ENCODE results near the gene LINGO3. TPM values are rescaled to one million over a fixed set of nuclear protein-coding genes. Genes with fewer than 3 reads are reported as not detected.

LINGO3 gene
- polyA plus RNA-seq, 1 donor (not counting 4 experiments of a cell fraction or from before 2014, with no cell fraction given), result not detected

- Histone ChIP-seq H3K27ac (ENCODE audit: control insufficient read depth, insufficient read depth, low read length) (peak overlapping the region; percentile 86), H3K9ac (ENCODE audit: control insufficient read depth, extremely low read depth, insufficient read depth, low read length) (no peak overlapping the region), H3K4me1 (ENCODE audit: control insufficient read depth, extremely low read depth, insufficient read depth, low read length) (peaks cover 12% of the 10 kb centered on the region), H3K27me3 (ENCODE audit: control insufficient read depth, extremely low read depth, insufficient read depth, low read length) (no peaks in the 10 kb centered on the region), H3K36me3 (ENCODE audit: control insufficient read depth in 2 of 2, extremely low read depth in 1 of 2, insufficient read depth in 2 of 2, low read length in 2 of 2) (peaks cover 9 to 16% of the 10 kb centered on the region in 2 experiments), H3K79me2 (ENCODE audit: control insufficient read depth, insufficient read depth, low read length) (peaks cover 61% of the 10 kb centered on the region), H2AFZ (ENCODE audit: control insufficient read depth, low read length) (no peak overlapping the region), H3K9me3 (ENCODE audit: control insufficient read depth, low read depth, low read length) (no peaks in the 10 kb centered on the region), H3K4me3 (ENCODE audit: control insufficient read depth in 2 of 3, extremely low read depth in 1 of 3, insufficient read depth in 2 of 3, low read depth in 1 of 3, low read length in 3 of 3) (no peak overlapping the region), H4K20me1 (ENCODE audit: control insufficient read depth, extremely low read depth, insufficient read depth, low read length) (peaks cover 3% of the 10 kb centered on the region), H3K9me1 (ENCODE audit: control insufficient read depth, extremely low read depth, insufficient read depth, low read length) (no peaks in the 10 kb centered on the region), H3K4me2 (ENCODE audit: control insufficient read depth, extremely low read depth, insufficient read depth, low read depth, low read length) (peak overlapping the region; percentile 95)
- no peak for DNase-seq (ENCODE audit: low read depth, low spot score)
- dilution Hi-C loops (cut with MboI; ENCODE audit: extremely low pct_ligation_motif_present, low sequenced_read_pairs), result no loop called here
- no peak for FAIRE-seq
- TF ChIP-seq CTCF (optimal IDR thresholded peaks at IDR 0.05 in 1 of 3, IDR thresholded peaks at IDR 0.05 in 1 of 3, conservative IDR thresholded peaks at IDR 0.05 in 1 of 3; ENCODE audit: extremely low read depth in 1 of 3, insufficient read depth in 2 of 3, low read length in 3 of 3), result no peak
- no peak for TF ChIP-seq EZH2 (IDR thresholded peaks at IDR 0.05; ENCODE audit: low read length)
Measured at GRCh38 chr19:2326699-2327360, 18.9 kb upstream of the LINGO3 start.

GRCh38 chr19:2325281-2326046 lies 17.5 kb upstream of the LINGO3 start:
- dilution Hi-C loops (cut with MboI; ENCODE audit: extremely low pct_ligation_motif_present, low sequenced_read_pairs), result no loop called here
- Histone ChIP-seq H3K9me1 (ENCODE audit: control insufficient read depth, extremely low read depth, insufficient read depth, low read length) (no peaks in the 10 kb centered on the region), H3K36me3 (ENCODE audit: control insufficient read depth in 2 of 2, extremely low read depth in 1 of 2, insufficient read depth in 2 of 2, low read length in 2 of 2) (peaks cover 9 to 21% of the 10 kb centered on the region in 2 experiments), H3K9me3 (ENCODE audit: control insufficient read depth, low read depth, low read length) (no peaks in the 10 kb centered on the region), H4K20me1 (ENCODE audit: control insufficient read depth, extremely low read depth, insufficient read depth, low read length) (no peaks in the 10 kb centered on the region), H3K27ac (ENCODE audit: control insufficient read depth, insufficient read depth, low read length) (no peak overlapping the region), H2AFZ (ENCODE audit: control insufficient read depth, low read length) (no peak overlapping the region), H3K79me2 (ENCODE audit: control insufficient read depth, insufficient read depth, low read length) (peaks cover 48% of the 10 kb centered on the region), H3K9ac (ENCODE audit: control insufficient read depth, extremely low read depth, insufficient read depth, low read length) (no peak overlapping the region), H3K4me2 (ENCODE audit: control insufficient read depth, extremely low read depth, insufficient read depth, low read depth, low read length) (no peak overlapping the region), H3K27me3 (ENCODE audit: control insufficient read depth, extremely low read depth, insufficient read depth, low read length) (no peaks in the 10 kb centered on the region), H3K4me3 (ENCODE audit: control insufficient read depth in 2 of 3, extremely low read depth in 1 of 3, insufficient read depth in 2 of 3, low read depth in 1 of 3, low read length in 3 of 3) (no peak overlapping the region), H3K4me1 (ENCODE audit: control insufficient read depth, extremely low read depth, insufficient read depth, low read length) (peaks cover 12% of the 10 kb centered on the region)
- no peak for TF ChIP-seq CTCF (optimal IDR thresholded peaks at IDR 0.05 in 1 of 3, IDR thresholded peaks at IDR 0.05 in 1 of 3, conservative IDR thresholded peaks at IDR 0.05 in 1 of 3; ENCODE audit: extremely low read depth in 1 of 3, insufficient read depth in 2 of 3, low read length in 3 of 3)
- TF ChIP-seq EZH2 (IDR thresholded peaks at IDR 0.05; ENCODE audit: low read length), result no peak
- FAIRE-seq (no peak), DNase-seq (ENCODE audit: low read depth, low spot score) (no peak)

Data from keratinocyte (primary cell).